H1 (cell line): ENCODE results near the gene HES3. TPM values are rescaled to one million over a fixed set of nuclear protein-coding genes. Genes with fewer than 3 reads are reported as not detected.

Experiments used
- CTCF ChIA-PET: fragments of 300-600 bp; sonication (Branson Sonifier 250); formaldehyde crosslinking; loops from one replicate; lab custom pipeline; 2021; ENCODE audit not compliant: partially characterized antibody; lab: Charles Lee
- POLR2A ChIA-PET: fragments of 300-600 bp; sonication (Branson Sonifier 250); formaldehyde crosslinking; loops from one replicate; lab custom pipeline; 2021; ENCODE audit warnings: inconsistent platforms; ENCODE audit not compliant: partially characterized antibody; lab: Charles Lee
- DNase-seq, 2 experiments: peaks; one replicate each; pipeline versions ENCODE4 v3.0.0 to v3.0.0-alpha.2; 2010 to 2022; ENCODE audit warnings: low spot score in 2 of 2, low read depth in 1 of 2, mixed read lengths in 1 of 2
- FAIRE-seq: peaks from 2 replicates; lab custom pipeline; 2011; peaks lifted over from hg19 to GRCh38; lab: Jason Lieb, UNC
- H2AFZ ChIP-seq: 2 replicates; pipeline ENCODE4 v1.8.1; 2012; ENCODE audit warnings: low read length, inconsistent platforms
- H2AK5ac ChIP-seq: 2 replicates; pipeline ENCODE4 v1.6.1; 2013; ENCODE audit warnings: low read depth, low read length
- H2BK120ac ChIP-seq: replicated peaks from 2 replicates; pipeline ENCODE3; 2013; ENCODE audit warnings: low read depth, low read length, inconsistent platforms
- H2BK12ac ChIP-seq: 2 replicates; pipeline ENCODE4 v1.6.1; 2013; ENCODE audit warnings: low read depth, low read length
- H2BK15ac ChIP-seq: 2 replicates; pipeline ENCODE4 v1.6.1; 2013; ENCODE audit warnings: low read length
- H2BK20ac ChIP-seq: 2 replicates; pipeline ENCODE4 v1.6.1; 2013; ENCODE audit warnings: low read length
- H2BK5ac ChIP-seq: 2 replicates; pipeline ENCODE4 v1.6.1; 2013; ENCODE audit warnings: low read depth, low read length
- H3K14ac ChIP-seq: 2 replicates; pipeline ENCODE4 v1.6.1; 2013; ENCODE audit warnings: inconsistent platforms; ENCODE audit not compliant: insufficient read length
- H3K18ac ChIP-seq: 2 replicates; pipeline ENCODE4 v1.6.1; 2013; ENCODE audit warnings: low read length; ENCODE audit errors: extremely low read depth
- H3K23ac ChIP-seq: 2 replicates; pipeline ENCODE4 v1.6.1; 2013; ENCODE audit warnings: inconsistent platforms; ENCODE audit not compliant: insufficient read length
- H3K23me2 ChIP-seq: 2 replicates; pipeline ENCODE4 v1.6.1; 2013; ENCODE audit warnings: low read depth, low read length
- H3K27ac ChIP-seq: 2 replicates; pipeline ENCODE4 v1.6.1; 2011; ENCODE audit warnings: low read depth, low read length, inconsistent platforms
- H3K27me3 ChIP-seq, 4 experiments: replicated peaks in 1 of 4; 1 replicate in 1 of 4; 2 replicates in 3 of 4; pipeline versions ENCODE4 v1.6.1 to v1.8.1; 2011 to 2013; ENCODE audit warnings: low read length in 3 of 4, mild to moderate bottlenecking in 3 of 4, inconsistent platforms in 2 of 4, mixed read lengths in 2 of 4, moderate library complexity in 1 of 4; ENCODE audit not compliant: control insufficient read depth in 3 of 4, insufficient read depth in 3 of 4; ENCODE audit errors: extremely low read depth in 1 of 4
- H3K36me3 ChIP-seq, 4 experiments: 2 replicates each; pipeline versions ENCODE4 v1.6.1 to v1.8.1; 2011 to 2013; ENCODE audit warnings: mild to moderate bottlenecking in 4 of 4, low read length in 3 of 4, moderate library complexity in 2 of 4, control low read depth in 1 of 4, inconsistent platforms in 1 of 4; ENCODE audit not compliant: insufficient read depth in 4 of 4, control insufficient read depth in 2 of 4
- H3K4ac ChIP-seq: replicated peaks from 2 replicates; pipeline ENCODE3; 2013; ENCODE audit warnings: low read length, low read depth, mixed read lengths, inconsistent platforms; ENCODE audit not compliant: insufficient read length
- H3K4me1 ChIP-seq, 4 experiments: replicated peaks in 1 of 4; 1 replicate in 1 of 4; 2 replicates in 3 of 4; pipeline versions ENCODE4 v1.6.1 to v1.8.1; 2011 to 2013; ENCODE audit warnings: low read length in 3 of 4, inconsistent platforms in 2 of 4, mixed read lengths in 1 of 4; ENCODE audit not compliant: insufficient read depth in 4 of 4, control insufficient read depth in 3 of 4
- H3K4me2 ChIP-seq, 2 experiments: 2 replicates each; pipeline versions ENCODE4 v1.6.1 to v1.8.1; 2011 to 2013; ENCODE audit warnings: low read depth in 2 of 2, low read length in 2 of 2, control low read depth in 1 of 2, inconsistent platforms in 1 of 2, mild to moderate bottlenecking in 1 of 2; ENCODE audit not compliant: insufficient read depth in 1 of 2
- H3K4me3 ChIP-seq, 4 experiments: fragments of 200-600, 300-600 bp in 1 of 4; sonication (generic), shearing (Covaris generic), sonication (Bioruptor Twin) in 1 of 4; 2 replicates each; pipeline versions ENCODE4 v1.5.1 to v1.8.1; 2011 to 2016; ENCODE audit warnings: low read length in 4 of 4, low read depth in 3 of 4, control low read depth in 2 of 4, inconsistent platforms in 2 of 4, mild to moderate bottlenecking in 2 of 4, mixed read lengths in 1 of 4, moderate library complexity in 1 of 4; ENCODE audit not compliant: insufficient read depth in 2 of 4; ENCODE audit errors: extremely low read depth in 1 of 4
- H3K56ac ChIP-seq: replicated peaks from 2 replicates; pipeline ENCODE3; 2013; ENCODE audit warnings: low read depth, mild to moderate bottlenecking, mixed read lengths, low read length, inconsistent platforms; ENCODE audit not compliant: insufficient read length
- H3K79me1 ChIP-seq: 2 replicates; pipeline ENCODE4 v1.6.1; 2013; ENCODE audit warnings: low read depth, low read length, control low read depth
- H3K79me2 ChIP-seq, 2 experiments: 2 replicates each; pipeline versions ENCODE4 v1.6.1 to v1.8.1; 2012 to 2013; ENCODE audit warnings: low read length in 2 of 2, mild to moderate bottlenecking in 2 of 2, inconsistent platforms in 1 of 2; ENCODE audit not compliant: insufficient read depth in 2 of 2, control insufficient read depth in 1 of 2
- H3K9ac ChIP-seq, 4 experiments: replicated peaks in 1 of 4; 1 replicate in 1 of 4; 2 replicates in 3 of 4; pipeline versions ENCODE4 v1.6.1 to v1.8.1; 2011 to 2013; ENCODE audit warnings: low read depth in 3 of 4, low read length in 3 of 4, control low read depth in 2 of 4, mild to moderate bottlenecking in 2 of 4, moderate library complexity in 2 of 4, inconsistent platforms in 1 of 4; ENCODE audit errors: extremely low read depth in 1 of 4
- H3K9me3 ChIP-seq, 2 experiments: 2 replicates each; pipeline versions ENCODE4 v1.6.1 to v1.8.1; 2012 to 2013; ENCODE audit warnings: mild to moderate bottlenecking in 2 of 2, moderate library complexity in 2 of 2, control low read depth in 1 of 2, inconsistent platforms in 1 of 2, low read depth in 1 of 2, low read length in 1 of 2, mixed read lengths in 1 of 2; ENCODE audit not compliant: insufficient read depth in 2 of 2
- H4K20me1 ChIP-seq, 2 experiments: replicated peaks in 1 of 2; 2 replicates each; pipeline versions ENCODE3 to v1.8.1; 2011 to 2013; ENCODE audit warnings: inconsistent platforms in 2 of 2, low read length in 2 of 2, mild to moderate bottlenecking in 1 of 2; ENCODE audit not compliant: insufficient read depth in 2 of 2, control insufficient read depth in 1 of 2
- H4K5ac ChIP-seq: 2 replicates; pipeline ENCODE4 v1.6.1; 2013; ENCODE audit warnings: low read length, low read depth, mixed read lengths, inconsistent platforms; ENCODE audit not compliant: insufficient read length
- H4K8ac ChIP-seq: 2 replicates; pipeline ENCODE4 v1.8.0; 2013; ENCODE audit warnings: mild to moderate bottlenecking, moderate library complexity, low read length, inconsistent platforms; ENCODE audit not compliant: insufficient read depth; ENCODE audit errors: extremely low read depth
- H4K91ac ChIP-seq: replicated peaks from 2 replicates; pipeline ENCODE3; 2013; ENCODE audit warnings: low read length, mixed read lengths, inconsistent platforms; ENCODE audit not compliant: insufficient read length
- GTF2F1 ChIP-seq: IDR thresholded peaks from 2 replicates; pipeline ENCODE4 v1.6.1; 2012; ENCODE audit warnings: low read depth, low read length, improper control_type of control experiment, borderline replicate concordance
- MAFK ChIP-seq: IDR thresholded peaks from 2 replicates; pipeline ENCODE4 v1.6.1; 2012; ENCODE audit warnings: low read depth, mild to moderate bottlenecking, improper control_type of control experiment, low read length
- RBBP5 ChIP-seq: IDR thresholded peaks from 2 replicates; pipeline ENCODE4 v1.7.1; 2012; ENCODE audit warnings: low read depth, mild to moderate bottlenecking, inconsistent platforms, low read length, moderate library complexity, borderline replicate concordance
- TEAD4 ChIP-seq: IDR thresholded peaks from 2 replicates; pipeline ENCODE4 v1.6.1; 2012; ENCODE audit warnings: low read depth, low read length, inconsistent platforms, mixed read lengths
- WGBS, 2 experiments: shearing (Covaris generic) in 1 of 2; methylation state at CpG; one replicate each; pipeline versions ENCODE4 v1.1.6 to v1.1.7; 2013 to 2015; ENCODE audit warnings: low lambda C conversion rate in 2 of 2, mixed read lengths in 2 of 2, inconsistent platforms in 1 of 2, low coverage in 1 of 2, missing lambda C conversion rate in 1 of 2; ENCODE audit not compliant: insufficient replicate concordance in 2 of 2, insufficient coverage in 1 of 2, insufficient read length in 1 of 2; ENCODE audit errors: extremely low coverage in 1 of 2, missing lambda C conversion rate in 1 of 2; 5-methylcytosine and 5-hydroxymethylcytosine counted together
- polyA plus RNA-seq, 7 experiments: library from polyadenylated mRNA; depleted of rRNA in 3 of 7; stranded (reverse) in 5 of 7; unstranded in 2 of 7; fragments of >200 nt in 5 of 7; fragments of 200-250 nt in 2 of 7; gene quantifications; 1 replicate in 5 of 7; 2 replicates in 1 of 7; 4 replicates in 1 of 7; pipeline versions ENCODE4 v1.2.1 to v1.2.3, GENCODE V29; 2011 to 2013; ENCODE audit warnings: missing spikeins in 2 of 7, mixed read lengths in 2 of 7
- total RNA-seq: library from RNA; stranded (reverse); fragmentation: NEBNext Ultra II Directional; extraction: Animal tissue kit (Norgen Biotek cat#: 25700); gene quantifications from 2 replicates; pipeline ENCODE4 v1.2.1, GENCODE V29; 2021

The HES3 gene
- total and polyA plus RNA-seq, 2 of the 8 experiments (the other 6 are each of a cell fraction or from before 2014, with no cell fraction given) = 38.8 to 54.3 TPM

- no peaks in the 10 kb centered on the region for H3K79me1 ChIP-seq
- H3K27me3 ChIP-seq = peaks cover 1 to 52% (median 40%) of the 10 kb centered on the region in 4 experiments
- no peak overlapping the region for H4K91ac ChIP-seq
- H3K14ac ChIP-seq = no peak overlapping the region
- 0 out of 2 replicates have a peak overlapping the region, but pooled peaks have one; percentile 21 for H2BK20ac ChIP-seq
- FAIRE-seq (no peak), DNase-seq (no peak)
- no peak overlapping the region for H2AFZ ChIP-seq
- H3K4me2 ChIP-seq = peak overlapping the region; percentile 23 to 57; a peak in 1 of 4 replicates
- no peaks in the 10 kb centered on the region for H3K36me3 ChIP-seq
- ChIA-PET POLR2A (interaction anchor here (0.6 to 5.6 kb wide), 9 partner anchors 10 to 64 kb away, joined by 3 to 78 read pairs (median 7); partner anchors contain the start of genes HES3, ICMT and RPL22), CTCF (interaction anchor here (0.6 to 17.1 kb wide), 13 partner anchors 10 to 966 kb away, joined by 3 to 353 read pairs (median 4); partner anchors contain the start of genes HES3 and ICMT)
- 0 out of 2 replicates have a peak overlapping the region, but pooled peaks have one; percentile 81 for H2BK15ac ChIP-seq
- H3K4me3 ChIP-seq = no peak overlapping the region; a peak in 1 of 8 replicates
- H3K56ac ChIP-seq = no peak overlapping the region
- H3K18ac ChIP-seq = peak overlapping the region; percentile 71
- no peak overlapping the region for H3K23ac ChIP-seq
- no peak for TF ChIP-seq MAFK
- no peak for TF ChIP-seq RBBP5
- TF ChIP-seq GTF2F1 = no peak
- TF ChIP-seq TEAD4 = no peak
- H2BK120ac ChIP-seq = no peak overlapping the region
- H3K23me2 ChIP-seq = peaks cover 20% of the 10 kb centered on the region; the same call in 1 of the 2 replicates
- H2AK5ac ChIP-seq = peak overlapping the region; percentile 53; the same call in 1 of the 2 replicates
- H3K9ac ChIP-seq = no peak overlapping the region
- H3K79me2 ChIP-seq = no peaks in the 10 kb centered on the region
- no peak overlapping the region for H2BK5ac ChIP-seq
- H3K4ac ChIP-seq = no peak overlapping the region
- no peak overlapping the region for H4K5ac ChIP-seq
- 65% methylated on average over 10 of the region's 10 CpGs; no CpG with 5 or more reads in 1 of the 2 experiments for WGBS, 2 experiments
- H4K8ac ChIP-seq = no peak overlapping the region
- H4K20me1 ChIP-seq = peaks cover 0 to 7% of the 10 kb centered on the region in 2 experiments
- no peak overlapping the region for H2BK12ac ChIP-seq
- H3K9me3 ChIP-seq = no peaks in the 10 kb centered on the region
- no peak overlapping the region for H3K27ac ChIP-seq
- peaks cover 0 to 31% (median 24%) of the 10 kb centered on the region in 4 experiments; a peak in 6 of 7 replicates for H3K4me1 ChIP-seq
Observed at GRCh38 chr1:6207921-6208320, 36.1 kb upstream of the HES3 start.
